ENCODE data around the gene FOXA1. TPM values are rescaled to one million over a fixed set of nuclear protein-coding genes. Genes with fewer than 3 reads are reported as not detected.
A peak's percentile ranks its signal among the peaks of the same experiment; 100 is the strongest.

Gene FOXA1
- total and polyA plus RNA-seq, 9 donors, result 0.08 to 3.6 (median 0.17) TPM

GRCh38 chr14:37595809-37596621 lies 966 bp upstream of the FOXA1 start:
- DNase-seq, result no peak
- Histone ChIP-seq H3K27me3 (ENCODE audit: control insufficient read depth, insufficient read depth, low read length) (peaks cover 94% of the 10 kb centered on the region), H3K4me1 (ENCODE audit: control insufficient read depth, insufficient read depth, low read length) (peaks cover 40% of the 10 kb centered on the region), H3K36me3 (ENCODE audit: control insufficient read depth, insufficient read depth, low read length) (no peaks in the 10 kb centered on the region), H3K4me3 (ENCODE audit: low read length) (no peak overlapping the region), H3K27ac (ENCODE audit: low read length) (no peak overlapping the region), H3K9me3 (replicated peaks; ENCODE audit: control insufficient read depth, low read depth, low read length) (no peaks in the 10 kb centered on the region)
- 4% methylated on average over 34 of the region's 46 CpGs for WGBS (ENCODE audit: insufficient coverage)

GRCh38 chr14:37594238-37594970 lies 645 bp downstream of the FOXA1 start:
- Histone ChIP-seq H3K27me3 (ENCODE audit: control insufficient read depth, insufficient read depth, low read length) (peaks cover 83% of the 10 kb centered on the region), H3K27ac (ENCODE audit: low read length) (no peak overlapping the region), H3K9me3 (replicated peaks; ENCODE audit: control insufficient read depth, low read depth, low read length) (no peaks in the 10 kb centered on the region), H3K4me1 (ENCODE audit: control insufficient read depth, insufficient read depth, low read length) (peaks cover 34% of the 10 kb centered on the region), H3K4me3 (ENCODE audit: low read length) (peak overlapping the region; percentile 22), H3K36me3 (ENCODE audit: control insufficient read depth, insufficient read depth, low read length) (no peaks in the 10 kb centered on the region)
- WGBS (ENCODE audit: insufficient coverage), result 1% methylated on average over 52 of the region's 56 CpGs
- DNase-seq, result peak; percentile 85

- no peak overlapping the region for H3K27ac ChIP-seq (ENCODE audit: low read length)
- DNase-seq, result no peak
- peaks cover 83% of the 10 kb centered on the region for H3K27me3 ChIP-seq (ENCODE audit: control insufficient read depth, insufficient read depth, low read length)
- H3K9me3 ChIP-seq (replicated peaks; ENCODE audit: control insufficient read depth, low read depth, low read length), result no peaks in the 10 kb centered on the region
- H3K4me1 ChIP-seq (ENCODE audit: control insufficient read depth, insufficient read depth, low read length), result peaks cover 29% of the 10 kb centered on the region
- no CpG with 5 or more reads among the region's 14 CpGs for WGBS (ENCODE audit: insufficient coverage)
- H3K4me3 ChIP-seq (ENCODE audit: low read length), result no peak overlapping the region
- no peaks in the 10 kb centered on the region for H3K36me3 ChIP-seq (ENCODE audit: control insufficient read depth, insufficient read depth, low read length)
These were observed 1.4 kb downstream of the FOXA1 start for GRCh38 chr14:37593511-37594237.

- peaks cover 83% of the 10 kb centered on the region for H3K27me3 ChIP-seq (ENCODE audit: control insufficient read depth, insufficient read depth, low read length)
- H3K4me1 ChIP-seq (ENCODE audit: control insufficient read depth, insufficient read depth, low read length), result peaks cover 29% of the 10 kb centered on the region
- H3K36me3 ChIP-seq (ENCODE audit: control insufficient read depth, insufficient read depth, low read length), result no peaks in the 10 kb centered on the region
- H3K9me3 ChIP-seq (replicated peaks; ENCODE audit: control insufficient read depth, low read depth, low read length), result no peaks in the 10 kb centered on the region
- no peak for DNase-seq
- no peak overlapping the region for H3K4me3 ChIP-seq (ENCODE audit: low read length)
- no peak overlapping the region for H3K27ac ChIP-seq (ENCODE audit: low read length)
- WGBS (ENCODE audit: insufficient coverage), result 3% methylated on average over 34 of the region's 42 CpGs
These were observed 2.3 kb downstream of the FOXA1 start for GRCh38 chr14:37592482-37593408.

- 1% methylated on average over 58 of the region's 58 CpGs for WGBS (ENCODE audit: insufficient coverage)
- Histone ChIP-seq H3K27me3 (ENCODE audit: control insufficient read depth, insufficient read depth, low read length) (peaks cover 81% of the 10 kb centered on the region), H3K27ac (ENCODE audit: low read length) (no peak overlapping the region), H3K36me3 (ENCODE audit: control insufficient read depth, insufficient read depth, low read length) (no peaks in the 10 kb centered on the region), H3K4me3 (ENCODE audit: low read length) (no peak overlapping the region), H3K9me3 (replicated peaks; ENCODE audit: control insufficient read depth, low read depth, low read length) (no peaks in the 10 kb centered on the region), H3K4me1 (ENCODE audit: control insufficient read depth, insufficient read depth, low read length) (peaks cover 30% of the 10 kb centered on the region)
- no peak for DNase-seq
These were observed 3.0 kb downstream of the FOXA1 start for GRCh38 chr14:37591941-37592481.

- DNase-seq, result no peak
- H3K36me3 ChIP-seq (ENCODE audit: control insufficient read depth, insufficient read depth, low read length), result no peaks in the 10 kb centered on the region
- peaks cover 77% of the 10 kb centered on the region for H3K27me3 ChIP-seq (ENCODE audit: control insufficient read depth, insufficient read depth, low read length)
- peaks cover 30% of the 10 kb centered on the region for H3K4me1 ChIP-seq (ENCODE audit: control insufficient read depth, insufficient read depth, low read length)
- H3K4me3 ChIP-seq (ENCODE audit: low read length), result no peak overlapping the region
- WGBS (ENCODE audit: insufficient coverage), result 2% methylated on average over 45 of the region's 45 CpGs
- H3K27ac ChIP-seq (ENCODE audit: low read length), result no peak overlapping the region
- no peaks in the 10 kb centered on the region for H3K9me3 ChIP-seq (replicated peaks; ENCODE audit: control insufficient read depth, low read depth, low read length)
These were observed 3.6 kb downstream of the FOXA1 start for GRCh38 chr14:37591311-37591940.

- H3K4me3 ChIP-seq (ENCODE audit: low read length), result no peak overlapping the region
- H3K36me3 ChIP-seq (ENCODE audit: control insufficient read depth, insufficient read depth, low read length), result no peaks in the 10 kb centered on the region
- peaks cover 77% of the 10 kb centered on the region for H3K27me3 ChIP-seq (ENCODE audit: control insufficient read depth, insufficient read depth, low read length)
- no peak overlapping the region for H3K27ac ChIP-seq (ENCODE audit: low read length)
- no peaks in the 10 kb centered on the region for H3K9me3 ChIP-seq (replicated peaks; ENCODE audit: control insufficient read depth, low read depth, low read length)
- no CpG with 5 or more reads among the region's 4 CpGs for WGBS (ENCODE audit: insufficient coverage)
- DNase-seq, result no peak
- peaks cover 24% of the 10 kb centered on the region for H3K4me1 ChIP-seq (ENCODE audit: control insufficient read depth, insufficient read depth, low read length)
These were observed 4.5 kb downstream of the FOXA1 start for GRCh38 chr14:37590428-37591139.

GRCh38 chr14:37589715-37590427 lies 5.2 kb downstream of the FOXA1 start:
- H3K27me3 ChIP-seq (ENCODE audit: control insufficient read depth, insufficient read depth, low read length), result peaks cover 78% of the 10 kb centered on the region
- no peak overlapping the region for H3K4me3 ChIP-seq (ENCODE audit: low read length)
- DNase-seq, result no peak

More at GRCh38 chr14:37589715-37590427, 5.2 kb downstream of the FOXA1 start:
- peaks cover 24% of the 10 kb centered on the region for H3K4me1 ChIP-seq (ENCODE audit: control insufficient read depth, insufficient read depth, low read length)
- no peaks in the 10 kb centered on the region for H3K9me3 ChIP-seq (replicated peaks; ENCODE audit: control insufficient read depth, low read depth, low read length)
- WGBS (ENCODE audit: insufficient coverage), result no CpG with 5 or more reads among the region's 6 CpGs
- H3K36me3 ChIP-seq (ENCODE audit: control insufficient read depth, insufficient read depth, low read length), result no peaks in the 10 kb centered on the region
- no peak overlapping the region for H3K27ac ChIP-seq (ENCODE audit: low read length)
